ENCODE data around the gene DPP10.

DNA sequence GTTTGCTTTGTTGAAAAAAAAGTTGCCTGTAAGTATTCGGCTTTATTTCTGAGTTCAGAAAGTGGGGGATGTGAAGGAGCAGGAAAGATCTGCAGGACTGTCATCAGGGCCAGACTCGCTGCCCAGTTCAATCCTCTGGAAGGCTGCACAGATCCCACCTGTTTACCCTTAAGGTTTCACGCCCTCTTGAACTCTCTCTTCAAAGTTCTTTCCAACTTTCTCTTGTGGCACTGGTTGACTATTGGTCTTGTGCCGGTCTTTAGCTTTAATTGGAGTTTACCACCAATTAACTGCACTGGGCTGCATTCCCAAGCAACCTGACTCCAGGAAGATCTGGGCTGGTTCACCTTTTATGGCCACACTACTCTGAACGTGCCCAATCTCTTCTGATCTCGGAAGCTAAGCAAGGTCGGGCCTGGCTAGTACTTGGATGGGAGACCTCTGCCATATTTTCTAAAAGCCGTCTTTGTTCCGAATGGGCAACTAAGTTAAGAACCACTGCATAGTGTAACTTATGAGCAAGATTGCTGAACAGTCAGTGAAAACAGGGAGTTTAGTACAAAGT lies 495.0 kb downstream of the DPP10 start:
- TF ChIP-seq, protein P1, sequence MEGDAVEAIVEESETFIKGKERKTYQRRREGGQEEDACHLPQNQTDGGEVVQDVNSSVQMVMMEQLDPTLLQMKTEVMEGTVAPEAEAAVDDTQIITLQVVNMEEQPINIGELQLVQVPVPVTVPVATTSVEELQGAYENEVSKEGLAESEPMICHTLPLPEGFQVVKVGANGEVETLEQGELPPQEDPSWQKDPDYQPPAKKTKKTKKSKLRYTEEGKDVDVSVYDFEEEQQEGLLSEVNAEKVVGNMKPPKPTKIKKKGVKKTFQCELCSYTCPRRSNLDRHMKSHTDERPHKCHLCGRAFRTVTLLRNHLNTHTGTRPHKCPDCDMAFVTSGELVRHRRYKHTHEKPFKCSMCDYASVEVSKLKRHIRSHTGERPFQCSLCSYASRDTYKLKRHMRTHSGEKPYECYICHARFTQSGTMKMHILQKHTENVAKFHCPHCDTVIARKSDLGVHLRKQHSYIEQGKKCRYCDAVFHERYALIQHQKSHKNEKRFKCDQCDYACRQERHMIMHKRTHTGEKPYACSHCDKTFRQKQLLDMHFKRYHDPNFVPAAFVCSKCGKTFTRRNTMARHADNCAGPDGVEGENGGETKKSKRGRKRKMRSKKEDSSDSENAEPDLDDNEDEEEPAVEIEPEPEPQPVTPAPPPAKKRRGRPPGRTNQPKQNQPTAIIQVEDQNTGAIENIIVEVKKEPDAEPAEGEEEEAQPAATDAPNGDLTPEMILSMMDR (IDR thresholded peaks at IDR 0.05; ENCODE audit: insufficient read depth, low read depth, low read length) = no peak
- no peak for TF ChIP-seq EZH2 (IDR thresholded peaks at IDR 0.05; ENCODE audit: insufficient read depth, low read length)
